HepG2 (cell line): ENCODE measurements around the gene GATA1. TPM values are rescaled to one million over a fixed set of nuclear protein-coding genes. Genes with fewer than 3 reads are reported as not detected.

Experiments used
- ATAC-seq: fragments of 200-7000 bp; cut with Tn5 transposase; 3 replicates; pipeline ENCODE4 v1.9.1; 2020; ENCODE audit warnings: mild to moderate bottlenecking, moderate library complexity
- BruUV-seq: library from RNA; stranded (reverse); fragments of 400-500 nt; replicated peaks from 2 replicates; lab custom pipeline; 2021; lab: Mats Ljungman, UMichigan
- CTCF ChIA-PET: fragments of 300-600 bp; formaldehyde crosslinking; extraction: SDS; loops from one replicate; lab custom pipeline; 2021; ENCODE audit warnings: low total read pairs, inconsistent platforms, low intra/inter-chr PET ratio; lab: Yijun Ruan, JAX
- POLR2A ChIA-PET: fragments of 350-600 bp; sonication (Branson Sonifier 250); formaldehyde crosslinking; loops from one replicate; lab custom pipeline; 2020; ENCODE audit warnings: antibody characterized with exemption, inconsistent platforms; lab: Yijun Ruan, JAX
- DNase-seq: peaks from one replicate; pipeline ENCODE4 v3.0.0-alpha.2; 2015; ENCODE audit warnings: low spot score
- FAIRE-seq: peaks from 3 replicates; lab custom pipeline; 2011; peaks lifted over from hg19 to GRCh38; lab: Jason Lieb, UNC
- H2AFZ ChIP-seq: one replicate; pipeline ENCODE4 v1.6.1; 2011; ENCODE audit warnings: low read length, inconsistent platforms
- H3K27ac ChIP-seq: fragments of 300-600 bp; 3 replicates; pipeline ENCODE4 v1.8.0; 2011; ENCODE audit warnings: mixed run types, mild to moderate bottlenecking, mixed read lengths, low read length, inconsistent platforms; ENCODE audit not compliant: insufficient read depth; ENCODE audit errors: extremely low read length
- H3K27me3 ChIP-seq, 2 experiments: fragments of 200-600 bp in 1 of 2; 2 replicates in 1 of 2; 3 replicates in 1 of 2; pipeline versions ENCODE4 v1.6.0 to v1.8.0; 2011; ENCODE audit warnings: low read length in 2 of 2, mild to moderate bottlenecking in 2 of 2, moderate library complexity in 2 of 2, inconsistent platforms in 1 of 2; ENCODE audit not compliant: insufficient read depth in 2 of 2, control insufficient read depth in 1 of 2
- H3K36me3 ChIP-seq, 2 experiments: fragments of 200-600 bp in 1 of 2; replicated peaks in 1 of 2; 2 replicates in 1 of 2; 3 replicates in 1 of 2; pipeline versions ENCODE4 v1.5.1 to v1.8.0; 2011; ENCODE audit warnings: low read length in 2 of 2, inconsistent platforms in 1 of 2; ENCODE audit not compliant: insufficient read depth in 2 of 2, control insufficient read depth in 1 of 2
- H3K4me1 ChIP-seq: 2 replicates; pipeline ENCODE4 v1.5.1; 2012; ENCODE audit warnings: low read length, inconsistent platforms; ENCODE audit not compliant: insufficient read depth
- H3K4me2 ChIP-seq: 2 replicates; pipeline ENCODE4 v1.6.0; 2011; ENCODE audit warnings: low read depth, low read length, inconsistent platforms
- H3K4me3 ChIP-seq, 3 experiments: fragments of 200-600 bp in 1 of 3; sonication (generic), shearing (Covaris generic) in 1 of 3; replicated peaks in 1 of 3; 2 replicates each; pipeline ENCODE4 v1.5.1; 2011 to 2016; ENCODE audit warnings: low read length in 3 of 3, inconsistent platforms in 2 of 3, low read depth in 2 of 3, mild to moderate bottlenecking in 2 of 3, control low read depth in 1 of 3, mixed read lengths in 1 of 3; ENCODE audit not compliant: insufficient read depth in 1 of 3
- H3K79me2 ChIP-seq: one replicate; pipeline ENCODE4 v1.6.1; 2011; ENCODE audit warnings: low read length, inconsistent platforms; ENCODE audit not compliant: insufficient read depth
- H3K9ac ChIP-seq: 2 replicates; pipeline ENCODE4 v1.6.0; 2011; ENCODE audit warnings: mild to moderate bottlenecking, low read depth, low read length, inconsistent platforms; ENCODE audit not compliant: insufficient read depth
- H3K9me3 ChIP-seq: 2 replicates; pipeline ENCODE4 v1.5.1; 2012; ENCODE audit warnings: mild to moderate bottlenecking, low read length
- H4K20me1 ChIP-seq: 2 replicates; pipeline ENCODE4 v1.6.0; 2011; ENCODE audit warnings: inconsistent platforms, mild to moderate bottlenecking, low read length, moderate library complexity; ENCODE audit not compliant: insufficient read depth
- ATF7 ChIP-seq, 2 experiments: fragments of 450-650 bp in 1 of 2; sonication (generic) in 1 of 2; formaldehyde crosslinking in 1 of 2; IDR thresholded peaks; 2 replicates each; pipeline versions ENCODE4 v1.4.0 to v1.6.1; 2016 to 2020; ENCODE audit warnings: antibody characterized with exemption in 1 of 2, mild to moderate bottlenecking in 1 of 2, missing genetic modification reagents in 1 of 2
- CBX1 ChIP-seq: IDR thresholded peaks from one replicate; pipeline ENCODE4 v1.6.1; 2016; ENCODE audit warnings: antibody characterized with exemption, low read depth
- KLF6 ChIP-seq: IDR thresholded peaks from 2 replicates; pipeline ENCODE4 v1.8.0; 2016; ENCODE audit warnings: missing biosample characterization, missing genetic modification reagents
- MEIS1 ChIP-seq: sonication (generic); formaldehyde crosslinking; IDR thresholded peaks from 2 replicates; pipeline ENCODE4 v1.9.0; 2021; ENCODE audit warnings: mild to moderate bottlenecking, missing genetic modification reagents, moderate library complexity, borderline replicate concordance
- MTERF4 ChIP-seq: sonication (generic); formaldehyde crosslinking; IDR thresholded peaks from 2 replicates; pipeline ENCODE4 v1.8.0; 2023; ENCODE audit warnings: mild to moderate bottlenecking, missing genetic modification reagents
- NFE2L2 ChIP-seq: fragments of 150-350 bp; IDR thresholded peaks from 2 replicates; pipeline ENCODE4 v1.6.1; 2014; ENCODE audit warnings: low read length
- NFKB2 ChIP-seq: sonication (generic); formaldehyde crosslinking; IDR thresholded peaks from 2 replicates; pipeline ENCODE4 v1.4.0; 2020; ENCODE audit warnings: missing genetic modification reagents, borderline replicate concordance
- NRL ChIP-seq: sonication (generic); formaldehyde crosslinking; IDR thresholded peaks from 2 replicates; pipeline ENCODE4 v1.5.0; 2020; ENCODE audit warnings: missing genetic modification reagents, mild to moderate bottlenecking, moderate library complexity, borderline replicate concordance
- PITX1 ChIP-seq: sonication (generic); formaldehyde crosslinking; IDR thresholded peaks from 2 replicates; pipeline ENCODE4 v1.5.1; 2020; ENCODE audit warnings: mild to moderate bottlenecking, missing genetic modification reagents
- SCMH1 ChIP-seq: sonication (generic); formaldehyde crosslinking; IDR thresholded peaks from 2 replicates; pipeline ENCODE4 v1.9.0; 2021; ENCODE audit warnings: missing genetic modification reagents, mild to moderate bottlenecking, borderline replicate concordance
- THYN1 ChIP-seq: sonication (generic); formaldehyde crosslinking; IDR thresholded peaks from 2 replicates; pipeline ENCODE4 v1.8.1; 2023; ENCODE audit warnings: low read depth, mild to moderate bottlenecking, moderate library complexity, missing genetic modification reagents, borderline replicate concordance
- ZNF234 ChIP-seq: sonication (generic); formaldehyde crosslinking; conservative IDR thresholded peaks from 2 replicates; pipeline ENCODE4 v1.5.1; 2020; ENCODE audit warnings: mild to moderate bottlenecking, missing genetic modification reagents
- ZNF329 ChIP-seq: sonication (generic); formaldehyde crosslinking; IDR thresholded peaks from 2 replicates; pipeline ENCODE4 v1.9.0; 2021; ENCODE audit warnings: low read depth, mild to moderate bottlenecking, missing genetic modification reagents
- ZNF441 ChIP-seq: sonication (generic); formaldehyde crosslinking; IDR thresholded peaks from 2 replicates; pipeline ENCODE4 v1.7.0; 2021; ENCODE audit warnings: missing genetic modification reagents, borderline replicate concordance
- ZNF451 ChIP-seq: sonication (generic); formaldehyde crosslinking; IDR thresholded peaks from 2 replicates; pipeline ENCODE4 v1.5.0; 2020; ENCODE audit warnings: mild to moderate bottlenecking, missing genetic modification reagents
- ZNF766 ChIP-seq: sonication (generic); formaldehyde crosslinking; IDR thresholded peaks from 2 replicates; pipeline ENCODE4 v1.5.0; 2020; ENCODE audit warnings: missing genetic modification reagents, borderline replicate concordance
- WGBS: methylation state at CpG from one replicate; pipeline ENCODE4 v1.1.6; 2017; ENCODE audit warnings: low lambda C conversion rate; 5-methylcytosine and 5-hydroxymethylcytosine counted together
- in situ Hi-C: cut with HindIII; loops from 2 replicates; pipeline ENCODE4 v1.10.0; 2017; ENCODE audit warnings: low pct_unique_long_range_greater_than_20kb; ENCODE audit not compliant: extremely low pct_ligation_motif_present
- intact Hi-C: fragments of 100-400 bp; cut with micrococcal nuclease; formaldehyde crosslinking; loops from one replicate; pipeline ENCODE4 v1.10.0; 2022; ENCODE audit not compliant: unreplicated experiment
- polyA plus RNA-seq, 8 experiments: library from polyadenylated mRNA; depleted of rRNA in 3 of 8; stranded (reverse) in 7 of 8; unstranded in 1 of 8; fragments of >200 nt; fragmentation: Illumina TruSeq in 4 of 8; extraction: Trizol in 4 of 8; gene quantifications; 2 replicates each; pipeline versions ENCODE4 v1.2.1 to v1.2.3, GENCODE V29; 2011 to 2016; ENCODE audit warnings: low read depth in 4 of 8, missing spikeins in 1 of 8, mixed read lengths in 1 of 8; ENCODE audit not compliant: insufficient read depth in 1 of 8
- total RNA-seq, 5 experiments: library from RNA; depleted of rRNA; stranded (reverse); fragments of >200 nt; fragmentation: Illumina TruSeq; extraction: Trizol; gene quantifications; 2 replicates each; pipeline ENCODE4 v1.2.3, GENCODE V29; 2016; ENCODE audit warnings: low read depth in 1 of 5
- TF ChIP-seq, protein P1 (sequence below): sonication (generic); formaldehyde crosslinking; IDR thresholded peaks from 2 replicates; pipeline ENCODE4 v1.5.0; 2020; ENCODE audit warnings: missing genetic modification reagents, mild to moderate bottlenecking, borderline replicate concordance

GATA1 gene
- total and polyA plus RNA-seq, 2 of the 13 experiments (the other 11 are each of a cell fraction or from before 2014, with no cell fraction given) = 0.13 TPM; not detected in 1

GRCh38 chrX:48752498-48752897 is 33.9 kb upstream of the GATA1 start:
- no peaks in the 10 kb centered on the region for H4K20me1 ChIP-seq
- no peak overlapping the region for H3K4me3 ChIP-seq
- no peaks in the 10 kb centered on the region for H3K9me3 ChIP-seq
- WGBS = 0% methylated on average over 1 of the region's 7 CpGs
- H2AFZ ChIP-seq = no peak overlapping the region
- H3K9ac ChIP-seq = no peak overlapping the region
- H3K79me2 ChIP-seq = no peaks in the 10 kb centered on the region
- peaks cover 48% of the 10 kb centered on the region for H3K4me1 ChIP-seq
- no peak overlapping the region for H3K4me2 ChIP-seq
- intact Hi-C loops (loop anchor here (10.0 kb wide), 1 partner anchor 118 kb away; no protein-coding TSS in a partner anchor), in situ Hi-C loops (no loop called here)
- H3K27ac ChIP-seq = no peak overlapping the region
- ATAC-seq = no peak
- TF ChIP-seq, protein P1, sequence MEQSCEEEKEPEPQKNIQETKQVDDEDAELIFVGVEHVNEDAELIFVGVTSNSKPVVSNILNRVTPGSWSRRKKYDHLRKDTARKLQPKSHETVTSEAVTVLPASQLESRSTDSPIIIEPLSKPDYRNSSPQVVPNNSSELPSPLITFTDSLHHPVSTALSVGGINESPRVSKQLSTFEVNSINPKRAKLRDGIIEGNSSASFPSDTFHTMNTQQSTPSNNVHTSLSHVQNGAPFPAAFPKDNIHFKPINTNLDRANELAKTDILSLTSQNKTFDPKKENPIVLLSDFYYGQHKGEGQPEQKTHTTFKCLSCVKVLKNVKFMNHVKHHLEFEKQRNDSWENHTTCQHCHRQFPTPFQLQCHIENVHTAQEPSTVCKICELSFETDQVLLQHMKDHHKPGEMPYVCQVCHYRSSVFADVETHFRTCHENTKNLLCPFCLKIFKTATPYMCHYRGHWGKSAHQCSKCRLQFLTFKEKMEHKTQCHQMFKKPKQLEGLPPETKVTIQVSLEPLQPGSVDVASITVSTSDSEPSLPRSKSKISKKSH (CRISPR knock-in tag) = no peak
- TF ChIP-seq NFE2L2 = no peak
- TF ChIP-seq MTERF4 = no peak
- TF ChIP-seq PITX1 = no peak
- POLR2A ChIA-PET = interaction anchor here (1.1 to 1.4 kb wide), 3 partner anchors 15 to 76 kb away, joined by 3 to 5 read pairs (median 3); no protein-coding TSS in a partner anchor
- BruUV-seq = no TSS peak
- H3K27me3 ChIP-seq = no peaks in the 10 kb centered on the region
- CTCF ChIA-PET = no interaction called here
- H3K36me3 ChIP-seq = no peaks in the 10 kb centered on the region
- DNase-seq = no peak
- no peak for FAIRE-seq

DNA sequence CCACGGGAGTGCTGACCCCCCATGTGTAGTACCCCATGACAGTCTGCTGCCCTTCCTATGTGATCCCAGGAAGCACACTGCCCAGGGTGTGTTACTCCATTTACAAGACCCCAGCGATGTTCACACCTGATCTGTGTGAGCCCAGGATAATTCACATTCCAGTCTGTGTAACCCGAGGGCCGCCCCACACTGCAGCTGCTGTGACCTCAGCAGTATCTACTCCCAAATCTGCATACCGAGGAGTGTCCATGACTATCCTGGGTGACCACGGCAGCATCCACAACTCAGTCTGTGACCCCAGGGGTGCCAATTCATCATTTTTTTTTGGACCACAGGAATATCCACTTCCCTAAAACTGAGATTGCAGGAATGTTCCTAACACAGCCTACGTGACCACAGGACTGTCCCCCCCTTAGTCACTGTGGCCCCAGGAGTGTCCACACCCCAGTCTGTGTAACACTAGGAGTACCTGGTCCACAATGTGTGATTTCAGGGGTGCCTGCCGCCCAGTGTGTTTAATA is 32.6 kb upstream of the GATA1 start:
- Histone ChIP-seq H3K4me1 (peaks cover 48% of the 10 kb centered on the region), H3K79me2 (no peaks in the 10 kb centered on the region), H3K9me3 (no peaks in the 10 kb centered on the region), H3K4me2 (peak overlapping the region; percentile 62), H3K27me3 (no peaks in the 10 kb centered on the region), H3K9ac (no peak overlapping the region), H2AFZ (no peak overlapping the region), H3K4me3 (peak overlapping the region in 1 of 3 experiments; percentile 28; a peak in 1 of 6 replicates), H3K36me3 (no peaks in the 10 kb centered on the region), H4K20me1 (no peaks in the 10 kb centered on the region), H3K27ac (no peak overlapping the region)
- FAIRE-seq (no peak), DNase-seq (no peak), ATAC-seq (peak; percentile 55)
- intact Hi-C loops = loop anchor here (10.0 kb wide), 1 partner anchor 119 kb away; no protein-coding TSS in a partner anchor
- CTCF ChIA-PET = no interaction called here
- in situ Hi-C loops = no loop called here
- WGBS = no CpG with 5 or more reads among the region's 8 CpGs
- BruUV-seq = no TSS peak
- POLR2A ChIA-PET = no interaction called here
- no peak for TF ChIP-seq ZNF329 (CRISPR knock-in tag)
- no peak for TF ChIP-seq SCMH1 (CRISPR knock-in tag)
- no peak for TF ChIP-seq ZNF451 (CRISPR knock-in tag)
- TF ChIP-seq MEIS1 = no peak
- no peak for TF ChIP-seq NFKB2 (CRISPR knock-in tag)
- no peak for TF ChIP-seq ZNF766 (CRISPR knock-in tag)
- TF ChIP-seq ZNF234 = no peak
- TF ChIP-seq KLF6 (CRISPR knock-in tag) = no peak
- TF ChIP-seq ZNF441 (CRISPR knock-in tag) = no peak
- TF ChIP-seq CBX1 = no peak
- no peak for TF ChIP-seq NRL (CRISPR knock-in tag)
- no peak for TF ChIP-seq THYN1 (CRISPR knock-in tag)
- no peak for TF ChIP-seq ATF7 (IDR thresholded peaks at IDR 0.05)
- TF ChIP-seq ATF7 (CRISPR knock-in tag; IDR thresholded peaks at IDR 0.05) = no peak
